SK-N-SH (cell line): ENCODE results near the gene DDI1. TPM values are rescaled to one million over a fixed set of nuclear protein-coding genes. Genes with fewer than 3 reads are reported as not detected.

ENCODE experiments used
- CTCF ChIA-PET: fragments of 300-600, 350-600 bp; formaldehyde crosslinking; extraction: SDS; loops from one replicate; lab custom pipeline; 2021; lab: Yijun Ruan, JAX
- POLR2A ChIA-PET: fragments of 350-600 bp; sonication (Branson Sonifier 250); formaldehyde crosslinking; extraction: SDS; loops from one replicate; lab custom pipeline; 2020; ENCODE audit warnings: antibody characterized with exemption, inconsistent platforms; lab: Yijun Ruan, JAX
- DNase-seq: peaks from one replicate; pipeline ENCODE4 v3.0.0; 2012
- H2AFZ ChIP-seq: fragments of 200-600 bp; sonication (generic); 2 replicates; pipeline ENCODE4 v1.8.1; 2016; ENCODE audit warnings: antibody characterized with exemption, mild to moderate bottlenecking, low read depth
- H3F3A ChIP-seq: fragments of 200-600 bp; sonication (generic); replicated peaks from 2 replicates; pipeline ENCODE3; 2016; ENCODE audit warnings: antibody characterized with exemption, mild to moderate bottlenecking; ENCODE audit not compliant: insufficient read depth
- H3K27ac ChIP-seq, 2 experiments: fragments of 200-500 bp in 1 of 2; fragments of 200-600 bp in 1 of 2; sonication (Bioruptor generic) in 1 of 2; sonication (generic), shearing (Covaris generic) in 1 of 2; 2 replicates each; pipeline versions ENCODE4 v1.5.1 to v1.6.1; 2014 to 2016; ENCODE audit warnings: low read depth in 2 of 2, inconsistent platforms in 1 of 2, low read length in 1 of 2, mild to moderate bottlenecking in 1 of 2, mixed read lengths in 1 of 2
- H3K27me3 ChIP-seq: fragments of 200-600 bp; sonication (generic), shearing (Covaris generic); 2 replicates; pipeline ENCODE4 v1.6.1; 2016; ENCODE audit warnings: mixed run types; ENCODE audit not compliant: insufficient read depth
- H3K36me3 ChIP-seq, 2 experiments: fragments of 200-500 bp in 1 of 2; fragments of 200-600 bp in 1 of 2; sonication (Bioruptor generic) in 1 of 2; sonication (generic) in 1 of 2; replicated peaks in 1 of 2; 2 replicates each; pipeline versions ENCODE3 to v1.5.1; 2014 to 2016; ENCODE audit warnings: low read length in 1 of 2, mild to moderate bottlenecking in 1 of 2; ENCODE audit not compliant: insufficient read depth in 2 of 2, control insufficient read depth in 1 of 2
- H3K4me1 ChIP-seq, 2 experiments: fragments of 200-500 bp in 1 of 2; fragments of 200-600 bp in 1 of 2; sonication (Bioruptor generic) in 1 of 2; sonication (generic), shearing (Covaris generic) in 1 of 2; 2 replicates each; pipeline versions ENCODE4 v1.5.1 to v1.6.1; 2014 to 2016; ENCODE audit warnings: low read depth in 1 of 2, low read length in 1 of 2, mixed run types in 1 of 2; ENCODE audit not compliant: insufficient read depth in 2 of 2, control insufficient read depth in 1 of 2
- H3K4me2 ChIP-seq: fragments of 200-600 bp; sonication (generic), shearing (Covaris generic); 2 replicates; pipeline ENCODE4 v1.6.1; 2017; ENCODE audit warnings: mixed run types
- H3K4me3 ChIP-seq, 2 experiments: fragments of 200-500 bp in 1 of 2; fragments of 200-600 bp in 1 of 2; sonication (Bioruptor generic) in 1 of 2; sonication (generic), shearing (Covaris generic) in 1 of 2; 2 replicates each; pipeline versions ENCODE4 v1.5.1 to v1.8.1; 2014 to 2016; ENCODE audit warnings: low read depth in 2 of 2, inconsistent platforms in 1 of 2, low read length in 1 of 2, mild to moderate bottlenecking in 1 of 2, mixed read lengths in 1 of 2, moderate library complexity in 1 of 2
- H3K79me2 ChIP-seq: fragments of 200-600 bp; sonication (generic); 2 replicates; pipeline ENCODE4 v1.8.1; 2017; ENCODE audit warnings: mild to moderate bottlenecking; ENCODE audit not compliant: insufficient read depth
- H3K9ac ChIP-seq: fragments of 200-600 bp; sonication (generic); 2 replicates; pipeline ENCODE4 v1.6.1; 2017; ENCODE audit warnings: mixed run types
- H3K9me2 ChIP-seq: fragments of 200-600 bp; sonication (generic); 2 replicates; pipeline ENCODE4 v1.6.1; 2017; ENCODE audit warnings: mixed run types
- H3K9me3 ChIP-seq: fragments of 200-600 bp; sonication (generic); 2 replicates; pipeline ENCODE4 v1.6.1; 2017; ENCODE audit warnings: mixed run types, mild to moderate bottlenecking, moderate library complexity
- H4K20me1 ChIP-seq: fragments of 200-600 bp; sonication (generic); 2 replicates; pipeline ENCODE4 v1.6.1; 2017; ENCODE audit warnings: mild to moderate bottlenecking, mixed run types; ENCODE audit not compliant: insufficient read depth
- EZH2phosphoT487 ChIP-seq: fragments of 200-600 bp; sonication (generic); IDR thresholded peaks from 2 replicates; pipeline ENCODE4 v1.6.1; 2017; ENCODE audit warnings: low read depth, mixed run types, mild to moderate bottlenecking, antibody characterized with exemption, moderate library complexity, borderline replicate concordance
- FOXJ3 ChIP-seq: sonication (generic); formaldehyde crosslinking; IDR thresholded peaks from 2 replicates; pipeline ENCODE4 v1.5.1; 2020; ENCODE audit warnings: mild to moderate bottlenecking, missing genetic modification reagents
- GABPA ChIP-seq: IDR thresholded peaks from 2 replicates; pipeline ENCODE4 v1.4.0; 2012; ENCODE audit warnings: low read depth, mild to moderate bottlenecking
- JUND ChIP-seq: IDR thresholded peaks from 2 replicates; pipeline ENCODE4 v1.4.0; 2012
- MAX ChIP-seq: IDR thresholded peaks from 2 replicates; pipeline ENCODE4 v1.4.0; 2012; ENCODE audit warnings: low read depth
- MEF2A ChIP-seq: IDR thresholded peaks from 2 replicates; pipeline ENCODE4 v1.4.0; 2012; ENCODE audit warnings: low read depth, borderline replicate concordance
- MXI1 ChIP-seq: IDR thresholded peaks from 2 replicates; pipeline ENCODE4 v1.6.1; 2012; ENCODE audit warnings: mild to moderate bottlenecking, low read depth, low read length, improper control_type of control experiment
- NFIC ChIP-seq: IDR thresholded peaks from 2 replicates; pipeline ENCODE4 v1.4.0; 2012; ENCODE audit warnings: borderline replicate concordance
- NRF1 ChIP-seq: IDR thresholded peaks from 2 replicates; pipeline ENCODE4 v1.6.1; 2012; ENCODE audit warnings: low read depth, mild to moderate bottlenecking, low read length
- POLR2AphosphoS5 ChIP-seq: IDR thresholded peaks from 2 replicates; pipeline ENCODE4 v1.6.1; 2012; ENCODE audit warnings: low read depth, low read length
- RAD21 ChIP-seq: IDR thresholded peaks from 2 replicates; pipeline ENCODE4 v1.6.1; 2012; ENCODE audit warnings: mild to moderate bottlenecking, low read length
- RCOR1 ChIP-seq: fragments of 150-350 bp; IDR thresholded peaks from 2 replicates; pipeline ENCODE4 v1.6.1; 2017; ENCODE audit warnings: antibody characterized with exemption, low read length
- SIN3A ChIP-seq: IDR thresholded peaks from 2 replicates; pipeline ENCODE4 v1.6.1; 2012; ENCODE audit warnings: low read depth, mild to moderate bottlenecking, low read length, moderate library complexity, borderline replicate concordance
- SMC3 ChIP-seq: IDR thresholded peaks from 2 replicates; pipeline ENCODE4 v1.6.1; 2012; ENCODE audit warnings: low read depth, low read length, improper control_type of control experiment
- WGBS: methylation state at CpG from one replicate; pipeline ENCODE4 v1.1.6; 2017; ENCODE audit warnings: low lambda C conversion rate; 5-methylcytosine and 5-hydroxymethylcytosine counted together
- polyA plus RNA-seq, 3 experiments: library from polyadenylated mRNA; depleted of rRNA; stranded (reverse); fragments of >200 nt; gene quantifications; 2 replicates each; pipeline ENCODE4 v1.2.3, GENCODE V29; 2012
- TF ChIP-seq, protein P1 (sequence below): IDR thresholded peaks from 2 replicates; pipeline ENCODE4 v1.6.1; 2012; ENCODE audit warnings: mild to moderate bottlenecking, low read depth, low read length, moderate library complexity
- TF ChIP-seq, protein P2 (sequence below): fragments of 150-350 bp; IDR thresholded peaks from 2 replicates; pipeline ENCODE4 v1.6.1; 2016; ENCODE audit warnings: mild to moderate bottlenecking, low read depth, low read length
- TF ChIP-seq, protein P3 (sequence below): IDR thresholded peaks from 2 replicates; pipeline ENCODE4; 2012
- TF ChIP-seq, protein P4 (sequence below): IDR thresholded peaks from 2 replicates; pipeline ENCODE4 v1.4.0; 2012; ENCODE audit warnings: low read depth, borderline replicate concordance

Gene DDI1
- polyA plus RNA-seq, 1 of the 3 experiments (the other 2 are of a cell fraction), result not detected

GRCh38 chr11:104024572-104024971 lies 11.9 kb upstream of the DDI1 start:
- Histone ChIP-seq H3K9me3 (no peaks in the 10 kb centered on the region), H3K4me1 (no peaks in the 10 kb centered on the region; a peak in 1 of 4 replicates), H3K79me2 (no peaks in the 10 kb centered on the region), H3K27me3 (no peaks in the 10 kb centered on the region), H3K27ac (no peak overlapping the region), H3K36me3 (no peaks in the 10 kb centered on the region), H3K9ac (no peak overlapping the region), H3K4me3 (no peak overlapping the region), H3F3A (no peaks in the 10 kb centered on the region), H3K4me2 (no peak overlapping the region), H4K20me1 (no peaks in the 10 kb centered on the region), H2AFZ (no peak overlapping the region), H3K9me2 (0 out of 2 replicates have a peak, but pooled peaks cover 3% of the 10 kb centered on the region)
- WGBS, result 85% methylated on average over 2 of the region's 2 CpGs
- POLR2A ChIA-PET, result no interaction called here
- TF ChIP-seq NFIC, result no peak
- no peak for TF ChIP-seq RCOR1
- no peak for TF ChIP-seq FOXJ3 (CRISPR knock-in tag)
- TF ChIP-seq POLR2AphosphoS5, result no peak
- TF ChIP-seq RAD21, result no peak
- TF ChIP-seq, protein P1, sequence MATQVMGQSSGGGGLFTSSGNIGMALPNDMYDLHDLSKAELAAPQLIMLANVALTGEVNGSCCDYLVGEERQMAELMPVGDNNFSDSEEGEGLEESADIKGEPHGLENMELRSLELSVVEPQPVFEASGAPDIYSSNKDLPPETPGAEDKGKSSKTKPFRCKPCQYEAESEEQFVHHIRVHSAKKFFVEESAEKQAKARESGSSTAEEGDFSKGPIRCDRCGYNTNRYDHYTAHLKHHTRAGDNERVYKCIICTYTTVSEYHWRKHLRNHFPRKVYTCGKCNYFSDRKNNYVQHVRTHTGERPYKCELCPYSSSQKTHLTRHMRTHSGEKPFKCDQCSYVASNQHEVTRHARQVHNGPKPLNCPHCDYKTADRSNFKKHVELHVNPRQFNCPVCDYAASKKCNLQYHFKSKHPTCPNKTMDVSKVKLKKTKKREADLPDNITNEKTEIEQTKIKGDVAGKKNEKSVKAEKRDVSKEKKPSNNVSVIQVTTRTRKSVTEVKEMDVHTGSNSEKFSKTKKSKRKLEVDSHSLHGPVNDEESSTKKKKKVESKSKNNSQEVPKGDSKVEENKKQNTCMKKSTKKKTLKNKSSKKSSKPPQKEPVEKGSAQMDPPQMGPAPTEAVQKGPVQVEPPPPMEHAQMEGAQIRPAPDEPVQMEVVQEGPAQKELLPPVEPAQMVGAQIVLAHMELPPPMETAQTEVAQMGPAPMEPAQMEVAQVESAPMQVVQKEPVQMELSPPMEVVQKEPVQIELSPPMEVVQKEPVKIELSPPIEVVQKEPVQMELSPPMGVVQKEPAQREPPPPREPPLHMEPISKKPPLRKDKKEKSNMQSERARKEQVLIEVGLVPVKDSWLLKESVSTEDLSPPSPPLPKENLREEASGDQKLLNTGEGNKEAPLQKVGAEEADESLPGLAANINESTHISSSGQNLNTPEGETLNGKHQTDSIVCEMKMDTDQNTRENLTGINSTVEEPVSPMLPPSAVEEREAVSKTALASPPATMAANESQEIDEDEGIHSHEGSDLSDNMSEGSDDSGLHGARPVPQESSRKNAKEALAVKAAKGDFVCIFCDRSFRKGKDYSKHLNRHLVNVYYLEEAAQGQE, result no peak
- no peak for TF ChIP-seq MAX
- TF ChIP-seq SIN3A, result no peak
- TF ChIP-seq MEF2A, result no peak
- TF ChIP-seq NRF1, result no peak
- TF ChIP-seq, protein P2, sequence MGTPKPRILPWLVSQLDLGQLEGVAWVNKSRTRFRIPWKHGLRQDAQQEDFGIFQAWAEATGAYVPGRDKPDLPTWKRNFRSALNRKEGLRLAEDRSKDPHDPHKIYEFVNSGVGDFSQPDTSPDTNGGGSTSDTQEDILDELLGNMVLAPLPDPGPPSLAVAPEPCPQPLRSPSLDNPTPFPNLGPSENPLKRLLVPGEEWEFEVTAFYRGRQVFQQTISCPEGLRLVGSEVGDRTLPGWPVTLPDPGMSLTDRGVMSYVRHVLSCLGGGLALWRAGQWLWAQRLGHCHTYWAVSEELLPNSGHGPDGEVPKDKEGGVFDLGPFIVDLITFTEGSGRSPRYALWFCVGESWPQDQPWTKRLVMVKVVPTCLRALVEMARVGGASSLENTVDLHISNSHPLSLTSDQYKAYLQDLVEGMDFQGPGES, result no peak
- no peak for TF ChIP-seq JUND
- no peak for TF ChIP-seq SMC3
- TF ChIP-seq, protein P3, sequence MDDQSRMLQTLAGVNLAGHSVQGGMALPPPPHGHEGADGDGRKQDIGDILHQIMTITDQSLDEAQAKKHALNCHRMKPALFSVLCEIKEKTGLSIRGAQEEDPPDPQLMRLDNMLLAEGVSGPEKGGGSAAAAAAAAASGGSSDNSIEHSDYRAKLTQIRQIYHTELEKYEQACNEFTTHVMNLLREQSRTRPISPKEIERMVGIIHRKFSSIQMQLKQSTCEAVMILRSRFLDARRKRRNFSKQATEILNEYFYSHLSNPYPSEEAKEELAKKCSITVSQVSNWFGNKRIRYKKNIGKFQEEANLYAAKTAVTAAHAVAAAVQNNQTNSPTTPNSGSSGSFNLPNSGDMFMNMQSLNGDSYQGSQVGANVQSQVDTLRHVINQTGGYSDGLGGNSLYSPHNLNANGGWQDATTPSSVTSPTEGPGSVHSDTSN, result no peak
- TF ChIP-seq EZH2phosphoT487, result no peak
- TF ChIP-seq MXI1, result no peak
- TF ChIP-seq, protein P4, sequence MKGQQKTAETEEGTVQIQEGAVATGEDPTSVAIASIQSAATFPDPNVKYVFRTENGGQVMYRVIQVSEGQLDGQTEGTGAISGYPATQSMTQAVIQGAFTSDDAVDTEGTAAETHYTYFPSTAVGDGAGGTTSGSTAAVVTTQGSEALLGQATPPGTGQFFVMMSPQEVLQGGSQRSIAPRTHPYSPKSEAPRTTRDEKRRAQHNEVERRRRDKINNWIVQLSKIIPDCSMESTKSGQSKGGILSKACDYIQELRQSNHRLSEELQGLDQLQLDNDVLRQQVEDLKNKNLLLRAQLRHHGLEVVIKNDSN, result no peak
- TF ChIP-seq GABPA, result no peak
- CTCF ChIA-PET, result interaction anchor here (2.0 kb wide), 1 partner anchor 9 kb away, joined by 4 read pairs; no protein-coding TSS in a partner anchor
- no peak for DNase-seq
